GM12878 (cell line): ENCODE results near the gene ZNF644. TPM values are rescaled to one million over a fixed set of nuclear protein-coding genes. Genes with fewer than 3 reads are reported as not detected.

ENCODE experiments used
- ATAC-seq: fragments of 200-7000 bp; cut with Tn5 transposase; 3 replicates; pipeline ENCODE4 v1.9.1; 2020; ENCODE audit warnings: mild to moderate bottlenecking, moderate library complexity
- BruUV-seq: library from RNA; stranded (reverse); fragments of 400-500 nt; replicated peaks from 2 replicates; lab custom pipeline; 2021; lab: Mats Ljungman, UMichigan
- CTCF ChIA-PET: fragments of 300-600 bp; sonication (Branson Sonifier 250); formaldehyde crosslinking; extraction: SDS; loops from one replicate; lab custom pipeline; 2021; ENCODE audit warnings: inconsistent platforms; lab: Yijun Ruan, JAX
- POLR2A ChIA-PET: fragments of 350-600 bp; formaldehyde crosslinking; extraction: SDS; loops from one replicate; lab custom pipeline; 2021; ENCODE audit warnings: inconsistent platforms; lab: Charles Lee
- RAD21 ChIA-PET: fragments of 300-600 bp; sonication (Branson Sonifier 250); formaldehyde crosslinking; loops from one replicate; lab custom pipeline; 2023; ENCODE audit warnings: antibody characterized with exemption; ENCODE audit not compliant: unreplicated experiment; lab: Charles Lee
- SMC1A ChIA-PET: fragments of 300-600 bp; sonication (Branson Sonifier 250); formaldehyde crosslinking; loops from one replicate; lab custom pipeline; 2023; ENCODE audit not compliant: unreplicated experiment, uncharacterized antibody; lab: Charles Lee
- DNase-seq: peaks from one replicate; pipeline ENCODE4 v3.0.0-alpha.2; 2011; ENCODE audit warnings: low read depth, low spot score
- FAIRE-seq: peaks from 3 replicates; lab custom pipeline; 2011; peaks lifted over from hg19 to GRCh38; lab: Jason Lieb, UNC
- H2AFZ ChIP-seq: 2 replicates; pipeline ENCODE4 v1.6.0; 2011; ENCODE audit warnings: low read depth, low read length, control low read depth; ENCODE audit not compliant: control insufficient read depth
- H3K27ac ChIP-seq: 2 replicates; pipeline ENCODE4 v1.5.1; 2011; ENCODE audit warnings: control low read depth; ENCODE audit not compliant: control insufficient read depth, insufficient read depth
- H3K27me3 ChIP-seq, 2 experiments: replicated peaks in 1 of 2; 2 replicates each; pipeline versions ENCODE4 v1.6.0 to v1.6.1; 2011; ENCODE audit warnings: low read length in 1 of 2; ENCODE audit not compliant: control insufficient read depth in 2 of 2, insufficient read depth in 2 of 2
- H3K36me3 ChIP-seq, 2 experiments: 2 replicates each; pipeline ENCODE4 v1.5.1; 2011; ENCODE audit warnings: low read length in 1 of 2; ENCODE audit not compliant: control insufficient read depth in 2 of 2, insufficient read depth in 2 of 2
- H3K4me1 ChIP-seq: 2 replicates; pipeline ENCODE4 v1.6.1; 2011; ENCODE audit warnings: mild to moderate bottlenecking, low read length, moderate library complexity, mixed read lengths; ENCODE audit not compliant: control insufficient read depth, insufficient read depth
- H3K4me2 ChIP-seq: 2 replicates; pipeline ENCODE4 v1.6.0; 2011; ENCODE audit warnings: control low read depth; ENCODE audit not compliant: control insufficient read depth, insufficient read depth
- H3K4me3 ChIP-seq: fragments of 200-600 bp; sonication (generic); 2 replicates; pipeline ENCODE4 v1.5.1; 2016
- H3K79me2 ChIP-seq: 2 replicates; pipeline ENCODE4 v1.6.0; 2011; ENCODE audit warnings: low read length; ENCODE audit not compliant: control insufficient read depth, insufficient read depth
- H3K9ac ChIP-seq: 2 replicates; pipeline ENCODE4 v1.8.0; 2011; ENCODE audit warnings: low read length, control low read depth, mixed read lengths; ENCODE audit not compliant: control insufficient read depth, insufficient read depth
- H3K9me3 ChIP-seq: replicated peaks from 3 replicates; pipeline ENCODE4 v1.5.1; 2011; ENCODE audit warnings: mild to moderate bottlenecking, low read length; ENCODE audit not compliant: control insufficient read depth, insufficient read depth
- H4K20me1 ChIP-seq: 2 replicates; pipeline ENCODE4 v1.6.0; 2011; ENCODE audit not compliant: control insufficient read depth, insufficient read depth
- ASH2L ChIP-seq: fragments of 300-600, 200-600 bp; sonication (generic); IDR thresholded peaks from 2 replicates; pipeline ENCODE4 v1.6.1; 2017; ENCODE audit warnings: low read depth, mild to moderate bottlenecking, borderline replicate concordance
- CBX3 ChIP-seq: fragments of 200-600 bp; sonication (generic); IDR thresholded peaks from 2 replicates; pipeline ENCODE4 v1.6.1; 2016; ENCODE audit warnings: low read depth, borderline replicate concordance
- CHD2 ChIP-seq: IDR thresholded peaks from 2 replicates; pipeline ENCODE4 v1.6.1; 2011; ENCODE audit warnings: low read depth, low read length, improper control_type of control experiment, borderline replicate concordance
- HDAC2 ChIP-seq: fragments of 200-600 bp; sonication (generic); IDR thresholded peaks from 2 replicates; pipeline ENCODE4 v1.6.1; 2017
- KDM1A ChIP-seq: fragments of 200-600 bp; sonication (generic); IDR thresholded peaks from 2 replicates; pipeline ENCODE4 v1.6.1; 2016; ENCODE audit warnings: borderline replicate concordance
- MEF2A ChIP-seq: IDR thresholded peaks from 2 replicates; pipeline ENCODE4 v1.6.1; 2011; ENCODE audit warnings: low read depth, mild to moderate bottlenecking, low read length, moderate library complexity; ENCODE audit not compliant: insufficient read depth
- NFYB ChIP-seq: IDR thresholded peaks from 2 replicates; pipeline ENCODE4 v1.6.1; 2011; ENCODE audit warnings: low read depth, mild to moderate bottlenecking, low read length, improper control_type of control experiment, moderate library complexity; ENCODE audit not compliant: insufficient read depth
- NRF1 ChIP-seq: conservative IDR thresholded peaks from 2 replicates; pipeline ENCODE4 v1.6.1; 2011; ENCODE audit warnings: mild to moderate bottlenecking, low read depth, low read length, improper control_type of control experiment
- RAD21 ChIP-seq: IDR thresholded peaks from 2 replicates; pipeline ENCODE4 v1.6.1; 2011; ENCODE audit warnings: mild to moderate bottlenecking, low read depth, low read length, moderate library complexity; ENCODE audit not compliant: insufficient read depth
- RCOR1 ChIP-seq: conservative IDR thresholded peaks from 2 replicates; pipeline ENCODE4 v1.6.1; 2012; ENCODE audit warnings: low read depth, low read length, improper control_type of control experiment
- RELB ChIP-seq: fragments of 450-650 bp; IDR thresholded peaks from 2 replicates; pipeline ENCODE4 v1.6.1; 2017; ENCODE audit warnings: low read depth, mild to moderate bottlenecking, moderate library complexity
- SREBF2 ChIP-seq: IDR thresholded peaks from 2 replicates; pipeline ENCODE4 v1.6.1; 2012; ENCODE audit warnings: mild to moderate bottlenecking, low read length
- WGBS: methylation state at CpG from one replicate; pipeline ENCODE4 v1.1.6; 2016; ENCODE audit warnings: low lambda C conversion rate; ENCODE audit not compliant: insufficient replicate concordance, insufficient coverage; ENCODE audit errors: missing lambda C conversion rate; 5-methylcytosine and 5-hydroxymethylcytosine counted together
- in situ Hi-C: fragments of 300-500 bp; cut with MboI; formaldehyde crosslinking; loops from 9 replicates; pipeline ENCODE4 v1.14.3; 2018; ENCODE audit warnings: mixed read lengths
- intact Hi-C: fragments of 100-400 bp; cut with micrococcal nuclease; formaldehyde crosslinking; loops from one replicate; pipeline ENCODE4 v1.14.2; 2022; ENCODE audit not compliant: unreplicated experiment
- polyA plus RNA-seq, 11 experiments: library from polyadenylated mRNA; depleted of rRNA in 4 of 11; unstranded in 6 of 11; stranded (reverse) in 5 of 11; fragments of >200 nt; fragmentation: Nextera tagmentation in 4 of 11; fragmentation: Illumina TruSeq in 1 of 11; extraction: Ambion mirVana in 4 of 11; extraction: Trizol in 1 of 11; gene quantifications; 1 replicate in 1 of 11; 2 replicates in 10 of 11; pipeline versions ENCODE4 v1.2.1 to v1.2.3, GENCODE V29; 2011 to 2016; ENCODE audit warnings: inconsistent platforms in 2 of 11, missing spikeins in 2 of 11, low read depth in 1 of 11
- total RNA-seq, 4 experiments: library from RNA; depleted of rRNA in 3 of 4; stranded (reverse); fragments of >200 nt in 3 of 4; fragmentation: Illumina TruSeq in 1 of 4; extraction: Trizol in 1 of 4; gene quantifications; 2 replicates each; pipeline versions ENCODE4 v1.2.1 to v1.2.3, GENCODE V29; 2013 to 2021
- TF ChIP-seq, protein P1 (sequence below): fragments of 450-650 bp; IDR thresholded peaks from 2 replicates; pipeline ENCODE4 v1.6.1; 2018; ENCODE audit warnings: mild to moderate bottlenecking, low read depth, moderate library complexity; ENCODE audit not compliant: partially characterized antibody

Gene ZNF644
- total and polyA plus RNA-seq, 10 of the 15 experiments (the other 5 are each of a cell fraction or from before 2014, with no cell fraction given) = 17.7 to 55.3 (median 29.5) TPM

GRCh38 chr1:90996742-90997413 is 25.0 kb downstream of the ZNF644 start:
- Histone ChIP-seq H3K9ac (no peak overlapping the region), H3K79me2 (peaks cover 54% of the 10 kb centered on the region), H3K4me3 (no peak overlapping the region), H3K9me3 (peaks cover 16% of the 10 kb centered on the region), H4K20me1 (no peaks in the 10 kb centered on the region), H3K27ac (no peak overlapping the region), H2AFZ (no peak overlapping the region), H3K27me3 (no peaks in the 10 kb centered on the region), H3K4me1 (no peaks in the 10 kb centered on the region; the same call in 1 of the 2 replicates), H3K4me2 (no peak overlapping the region), H3K36me3 (no peaks in the 10 kb centered on the region; a peak in 1 of 4 replicates)
- POLR2A ChIA-PET = interaction anchor here (0.8 to 1.0 kb wide), 2 partner anchors 9 to 62 kb away, joined by 3 to 9 read pairs; no protein-coding TSS in a partner anchor
- ATAC-seq (no peak), FAIRE-seq (no peak), DNase-seq (no peak)
- TF ChIP-seq CBX3 (no peak), RELB (no peak), NFYB (no peak), RCOR1 (no peak), RAD21 (no peak), HDAC2 (no peak), ASH2L (no peak), CHD2 (no peak), SREBF2 (no peak), NRF1 (no peak), MEF2A (no peak), KDM1A (no peak)
- TF ChIP-seq, protein P1, sequence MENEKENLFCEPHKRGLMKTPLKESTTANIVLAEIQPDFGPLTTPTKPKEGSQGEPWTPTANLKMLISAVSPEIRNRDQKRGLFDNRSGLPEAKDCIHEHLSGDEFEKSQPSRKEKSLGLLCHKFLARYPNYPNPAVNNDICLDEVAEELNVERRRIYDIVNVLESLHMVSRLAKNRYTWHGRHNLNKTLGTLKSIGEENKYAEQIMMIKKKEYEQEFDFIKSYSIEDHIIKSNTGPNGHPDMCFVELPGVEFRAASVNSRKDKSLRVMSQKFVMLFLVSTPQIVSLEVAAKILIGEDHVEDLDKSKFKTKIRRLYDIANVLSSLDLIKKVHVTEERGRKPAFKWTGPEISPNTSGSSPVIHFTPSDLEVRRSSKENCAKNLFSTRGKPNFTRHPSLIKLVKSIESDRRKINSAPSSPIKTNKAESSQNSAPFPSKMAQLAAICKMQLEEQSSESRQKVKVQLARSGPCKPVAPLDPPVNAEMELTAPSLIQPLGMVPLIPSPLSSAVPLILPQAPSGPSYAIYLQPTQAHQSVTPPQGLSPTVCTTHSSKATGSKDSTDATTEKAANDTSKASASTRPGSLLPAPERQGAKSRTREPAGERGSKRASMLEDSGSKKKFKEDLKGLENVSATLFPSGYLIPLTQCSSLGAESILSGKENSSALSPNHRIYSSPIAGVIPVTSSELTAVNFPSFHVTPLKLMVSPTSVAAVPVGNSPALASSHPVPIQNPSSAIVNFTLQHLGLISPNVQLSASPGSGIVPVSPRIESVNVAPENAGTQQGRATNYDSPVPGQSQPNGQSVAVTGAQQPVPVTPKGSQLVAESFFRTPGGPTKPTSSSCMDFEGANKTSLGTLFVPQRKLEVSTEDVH = no peak
- WGBS = 77% methylated on average over 2 of the region's 2 CpGs
- no TSS peak for BruUV-seq
- SMC1A ChIA-PET = interaction anchor here (1.0 to 1.4 kb wide), 2 partner anchors 9 to 17 kb away, joined by 3 to 4 read pairs; no protein-coding TSS in a partner anchor
- intact Hi-C loops (no loop called here), in situ Hi-C loops (no loop called here)
- RAD21 ChIA-PET = no interaction called here
- CTCF ChIA-PET = interaction anchor here (0.9 to 1.2 kb wide), 4 partner anchors 9 to 44 kb away, joined by 3 read pairs; no protein-coding TSS in a partner anchor
